C4-2B (cell line): ENCODE data around the gene MRPS10.

ENCODE experiments used
- H3K27ac ChIP-seq: fragments of 450-650 bp; 2 replicates; pipeline ENCODE4 v1.5.1; 2017
- ZFX ChIP-seq: fragments of 450-650 bp; IDR thresholded peaks from 2 replicates; pipeline ENCODE4 v1.6.1; 2017
- TF ChIP-seq, protein P1 (sequence below): fragments of 450-650 bp; conservative IDR thresholded peaks from 2 replicates; pipeline ENCODE4 v1.5.1; 2017; ENCODE audit warnings: mild to moderate bottlenecking

Gene MRPS10

DNA sequence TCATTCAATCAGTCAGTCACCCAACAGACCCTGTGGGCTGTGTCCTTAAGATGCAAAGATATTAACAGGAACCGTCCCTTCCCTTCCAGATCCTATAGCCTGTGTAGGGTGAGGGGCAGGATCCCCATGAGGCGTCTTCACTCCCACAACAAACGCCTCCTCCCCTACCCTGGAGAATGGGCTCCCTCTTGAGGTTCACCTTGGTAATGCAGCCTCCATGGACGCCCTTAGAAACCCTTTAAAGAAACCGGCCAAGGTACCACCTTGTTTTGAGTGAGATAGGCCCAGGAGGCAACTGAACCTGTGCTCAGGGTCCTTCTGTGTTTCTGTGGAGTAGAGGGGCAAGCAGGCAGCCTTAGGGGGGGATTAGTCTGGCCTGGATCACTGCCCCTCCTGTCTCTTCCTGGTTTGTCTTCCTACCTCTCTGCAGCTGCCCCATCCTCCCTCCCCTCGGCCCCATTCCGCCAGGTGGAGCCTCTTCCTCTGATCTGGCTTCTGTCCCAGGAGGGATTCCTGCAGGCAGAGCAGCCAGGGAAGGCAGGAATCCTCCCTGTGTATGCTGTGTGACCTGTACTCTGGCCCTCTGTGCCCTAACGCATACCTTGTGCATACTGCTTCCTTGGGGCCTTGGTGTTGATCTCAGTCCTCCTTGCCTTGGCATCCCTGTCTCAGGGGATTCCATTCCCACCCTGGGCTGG, 51.1 kb downstream of the MRPS10 start:
- peak overlapping the region; percentile 31 for H3K27ac ChIP-seq
- no peak for TF ChIP-seq ZFX
- TF ChIP-seq, protein P1, sequence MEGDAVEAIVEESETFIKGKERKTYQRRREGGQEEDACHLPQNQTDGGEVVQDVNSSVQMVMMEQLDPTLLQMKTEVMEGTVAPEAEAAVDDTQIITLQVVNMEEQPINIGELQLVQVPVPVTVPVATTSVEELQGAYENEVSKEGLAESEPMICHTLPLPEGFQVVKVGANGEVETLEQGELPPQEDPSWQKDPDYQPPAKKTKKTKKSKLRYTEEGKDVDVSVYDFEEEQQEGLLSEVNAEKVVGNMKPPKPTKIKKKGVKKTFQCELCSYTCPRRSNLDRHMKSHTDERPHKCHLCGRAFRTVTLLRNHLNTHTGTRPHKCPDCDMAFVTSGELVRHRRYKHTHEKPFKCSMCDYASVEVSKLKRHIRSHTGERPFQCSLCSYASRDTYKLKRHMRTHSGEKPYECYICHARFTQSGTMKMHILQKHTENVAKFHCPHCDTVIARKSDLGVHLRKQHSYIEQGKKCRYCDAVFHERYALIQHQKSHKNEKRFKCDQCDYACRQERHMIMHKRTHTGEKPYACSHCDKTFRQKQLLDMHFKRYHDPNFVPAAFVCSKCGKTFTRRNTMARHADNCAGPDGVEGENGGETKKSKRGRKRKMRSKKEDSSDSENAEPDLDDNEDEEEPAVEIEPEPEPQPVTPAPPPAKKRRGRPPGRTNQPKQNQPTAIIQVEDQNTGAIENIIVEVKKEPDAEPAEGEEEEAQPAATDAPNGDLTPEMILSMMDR = peak; percentile 97

DNA sequence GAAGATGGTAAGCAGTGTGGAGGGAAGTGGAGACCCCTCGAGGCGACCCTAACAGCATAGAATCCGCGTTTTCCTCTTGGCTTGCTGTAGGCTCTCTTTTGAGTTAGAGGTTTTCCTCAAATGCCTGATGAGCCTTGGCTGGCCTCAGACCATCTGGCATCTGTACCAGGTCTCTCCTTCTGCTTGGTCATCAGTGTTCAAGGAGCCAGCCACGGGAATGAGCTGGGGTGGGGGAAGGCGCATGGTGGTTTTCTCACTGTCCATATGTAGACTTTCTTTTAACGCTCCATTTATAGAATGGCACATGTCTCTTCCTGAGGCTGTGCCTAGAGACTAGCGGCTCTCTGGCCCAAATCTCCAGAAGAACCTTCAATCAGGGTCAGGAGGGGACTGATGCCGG, 52.6 kb downstream of the MRPS10 start:
- no peak overlapping the region for H3K27ac ChIP-seq
- TF ChIP-seq ZFX = no peak
- TF ChIP-seq, protein P1 = no peak

DNA sequence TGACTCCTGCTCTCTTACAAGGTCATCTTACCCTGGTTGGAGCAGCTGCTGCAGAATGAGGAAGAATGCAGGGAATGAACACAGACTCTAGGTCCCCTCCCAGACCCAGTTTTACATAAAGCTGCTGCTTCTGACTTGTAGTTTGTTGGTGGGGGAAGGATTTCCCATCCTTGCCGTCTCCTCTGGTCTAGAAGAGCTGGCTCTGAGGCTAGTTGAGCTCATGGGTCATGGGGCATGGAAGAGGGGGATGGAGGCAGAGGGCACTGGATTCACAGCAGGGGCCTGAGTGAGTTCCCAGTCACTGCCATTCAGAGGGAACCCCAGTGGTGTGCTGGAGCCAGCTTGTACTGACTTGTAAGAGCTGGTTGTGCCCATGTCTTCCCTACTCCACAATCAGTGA, 53.7 kb downstream of the MRPS10 start:
- H3K27ac ChIP-seq = no peak overlapping the region
- no peak for TF ChIP-seq ZFX
- TF ChIP-seq, protein P1 = no peak

DNA sequence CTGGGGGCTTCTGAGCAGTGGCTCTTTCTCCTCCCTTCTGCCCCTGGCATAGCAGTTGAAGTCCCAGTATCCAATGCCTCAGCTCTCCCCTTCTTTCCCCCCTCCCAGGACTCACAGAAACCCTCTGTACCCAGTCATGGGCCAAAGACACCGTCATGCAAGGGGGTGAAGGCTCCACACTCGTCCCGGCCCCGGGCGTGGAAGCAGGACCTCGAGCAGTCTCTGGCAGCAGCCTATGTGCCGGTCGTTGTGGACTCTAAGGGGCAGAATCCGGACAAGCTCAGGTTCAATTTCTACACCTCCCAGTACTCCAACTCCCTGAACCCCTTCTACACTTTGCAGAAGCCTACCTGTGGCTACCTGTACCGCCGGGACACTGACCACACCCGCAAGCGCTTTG, 54.8 kb downstream of the MRPS10 start:
- no peak for TF ChIP-seq ZFX
- TF ChIP-seq, protein P1 = no peak
- no peak overlapping the region for H3K27ac ChIP-seq

DNA sequence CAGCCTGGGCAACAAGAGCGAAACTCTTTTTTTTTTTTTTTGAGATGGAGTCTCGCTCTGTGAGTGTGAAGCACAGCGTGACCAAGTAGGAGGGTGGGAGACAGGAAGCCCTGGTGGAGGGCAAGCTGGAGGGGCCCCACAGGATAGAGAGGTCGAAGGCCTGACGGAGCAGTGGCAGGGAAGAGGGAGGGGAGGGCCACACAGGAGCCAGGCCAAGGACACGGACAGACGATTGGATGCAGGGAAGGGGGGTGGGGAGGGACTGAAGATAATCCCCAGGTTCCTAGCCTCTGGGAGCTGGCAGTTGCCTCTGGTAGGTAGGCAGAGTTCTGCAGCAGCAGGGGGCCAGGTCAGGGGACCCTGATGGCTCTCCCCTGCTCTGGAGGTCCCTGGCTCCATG, 55.3 kb downstream of the MRPS10 start:
- TF ChIP-seq, protein P1 = no peak
- no peak for TF ChIP-seq ZFX
- no peak overlapping the region for H3K27ac ChIP-seq

DNA sequence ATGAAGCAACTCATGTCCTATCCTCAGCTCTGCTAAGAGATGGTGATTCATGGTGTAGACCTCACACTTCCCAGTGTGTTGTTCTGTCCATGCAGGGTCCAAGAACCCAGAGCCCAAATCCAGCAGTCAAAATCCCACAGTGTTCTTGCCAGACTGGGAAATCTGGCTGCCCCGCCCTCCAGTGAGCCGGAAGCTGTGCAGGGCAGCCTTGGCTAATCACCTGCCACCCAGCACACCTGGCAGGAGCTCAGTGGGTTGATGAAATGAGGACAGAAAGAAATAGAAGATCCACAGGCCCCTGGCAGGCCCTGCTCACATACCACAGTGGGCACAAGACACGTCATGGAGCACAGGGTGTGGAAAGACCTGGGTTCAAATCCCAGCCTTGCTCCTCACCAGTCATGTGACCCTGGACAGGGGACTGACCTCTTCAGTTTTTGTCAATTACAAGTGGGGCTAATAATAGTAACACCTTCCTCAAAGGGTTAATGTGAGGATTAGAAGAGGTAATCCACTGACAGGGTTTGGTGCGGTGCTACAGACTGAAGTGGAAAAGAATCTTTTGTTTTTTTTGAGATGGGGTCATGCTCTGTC, 58.1 kb downstream of the MRPS10 start:
- H3K27ac ChIP-seq = no peak overlapping the region
- TF ChIP-seq, protein P1 = no peak
- TF ChIP-seq ZFX = no peak

DNA sequence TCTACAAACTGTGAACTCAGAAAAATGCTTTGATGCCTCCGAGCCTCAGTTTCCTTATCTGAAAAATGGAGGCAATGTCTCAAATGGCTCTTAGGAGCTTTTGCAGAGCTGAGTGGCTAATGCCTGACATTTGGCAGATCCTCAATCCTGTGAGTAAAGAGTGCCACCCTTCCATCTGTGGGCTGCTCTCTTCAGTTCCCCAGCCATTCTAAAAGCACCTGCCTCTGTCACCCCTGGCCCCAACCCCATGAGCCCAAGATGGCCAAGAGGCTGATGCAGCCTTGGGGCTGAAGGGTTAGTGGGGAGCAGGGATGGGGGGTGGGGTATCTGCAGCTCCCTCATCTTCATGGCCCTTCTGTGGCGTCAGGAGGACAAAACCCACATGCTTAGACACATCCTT, 59.0 kb downstream of the MRPS10 start:
- TF ChIP-seq, protein P1 = no peak
- TF ChIP-seq ZFX = no peak
- no peak overlapping the region for H3K27ac ChIP-seq
